H9 (cell line): Measurements from ENCODE around the gene GPR42. TPM values are rescaled to one million over a fixed set of nuclear protein-coding genes. Genes with fewer than 3 reads are reported as not detected.

ENCODE experiments used
- DNase-seq: peaks from one replicate; pipeline ENCODE4 v3.0.0-alpha.2; 2017
- H2AFZ ChIP-seq: one replicate; pipeline ENCODE4 v1.6.1; 2013; ENCODE audit warnings: mild to moderate bottlenecking, low read length, control low read depth, moderate library complexity
- H2AK5ac ChIP-seq: 2 replicates; pipeline ENCODE4 v1.6.1; 2013; ENCODE audit warnings: low read length, control low read depth, mixed read lengths; ENCODE audit not compliant: insufficient read length
- H2BK120ac ChIP-seq: one replicate; pipeline ENCODE4 v1.6.1; 2013; ENCODE audit warnings: low read depth, mild to moderate bottlenecking, low read length, control low read depth, inconsistent platforms; ENCODE audit not compliant: poor library complexity, severe bottlenecking
- H2BK12ac ChIP-seq: 2 replicates; pipeline ENCODE4 v1.6.1; 2013; ENCODE audit warnings: low read length, control low read depth, mixed read lengths, low read depth; ENCODE audit not compliant: insufficient read length
- H2BK15ac ChIP-seq: 2 replicates; pipeline ENCODE4 v1.6.1; 2013; ENCODE audit warnings: low read depth, low read length, control low read depth
- H2BK20ac ChIP-seq: one replicate; pipeline ENCODE4 v1.6.1; 2013; ENCODE audit warnings: low read depth, mild to moderate bottlenecking, low read length, control low read depth, inconsistent platforms; ENCODE audit not compliant: poor library complexity, severe bottlenecking
- H2BK5ac ChIP-seq: 2 replicates; pipeline ENCODE4 v1.6.1; 2013; ENCODE audit warnings: low read length, control low read depth, mixed read lengths; ENCODE audit not compliant: insufficient read length
- H3K14ac ChIP-seq: 2 replicates; pipeline ENCODE4 v1.6.1; 2013; ENCODE audit warnings: low read length, control low read depth; ENCODE audit not compliant: insufficient read depth
- H3K18ac ChIP-seq: 2 replicates; pipeline ENCODE4 v1.6.1; 2013; ENCODE audit warnings: low read depth, mild to moderate bottlenecking, mixed read lengths, low read length, control low read depth; ENCODE audit not compliant: insufficient read length
- H3K23ac ChIP-seq: 2 replicates; pipeline ENCODE4 v1.6.1; 2013; ENCODE audit warnings: low read length, control low read depth, mixed read lengths, low read depth; ENCODE audit not compliant: insufficient read length
- H3K23me2 ChIP-seq: 2 replicates; pipeline ENCODE4 v1.6.1; 2013; ENCODE audit warnings: low read depth, mild to moderate bottlenecking, mixed read lengths, low read length, control low read depth; ENCODE audit not compliant: insufficient read length, poor library complexity, severe bottlenecking
- H3K27ac ChIP-seq: 2 replicates; pipeline ENCODE4 v1.5.1; 2013; ENCODE audit warnings: low read length, control low read depth, mixed read lengths, low read depth; ENCODE audit not compliant: insufficient read length
- H3K27me3 ChIP-seq: 2 replicates; pipeline ENCODE4 v1.6.1; 2013; ENCODE audit warnings: low read length, control low read depth, inconsistent platforms; ENCODE audit not compliant: insufficient read depth
- H3K4ac ChIP-seq: 2 replicates; pipeline ENCODE4 v1.6.1; 2013; ENCODE audit warnings: low read depth, mild to moderate bottlenecking, control low read depth, inconsistent platforms, low read length, moderate library complexity
- H3K4me1 ChIP-seq: 2 replicates; pipeline ENCODE4 v1.6.1; 2013; ENCODE audit warnings: low read length, control low read depth, inconsistent platforms; ENCODE audit not compliant: insufficient read depth
- H3K4me2 ChIP-seq: 2 replicates; pipeline ENCODE4 v1.6.1; 2013; ENCODE audit warnings: low read length, control low read depth, mixed read lengths; ENCODE audit not compliant: insufficient read length, insufficient read depth
- H3K56ac ChIP-seq: 2 replicates; pipeline ENCODE4 v1.6.1; 2013; ENCODE audit warnings: low read depth, mild to moderate bottlenecking, mixed read lengths, low read length, control low read depth; ENCODE audit not compliant: insufficient read length
- H3K79me1 ChIP-seq: 2 replicates; pipeline ENCODE4 v1.6.1; 2013; ENCODE audit warnings: low read depth, mild to moderate bottlenecking, moderate library complexity, low read length, control low read depth, inconsistent platforms; ENCODE audit not compliant: insufficient read depth, poor library complexity, severe bottlenecking
- H3K79me2 ChIP-seq: 2 replicates; pipeline ENCODE4 v1.6.1; 2013; ENCODE audit warnings: low read length, control low read depth, inconsistent platforms; ENCODE audit not compliant: insufficient read depth
- H3K9ac ChIP-seq: 2 replicates; pipeline ENCODE4 v1.6.1; 2013; ENCODE audit warnings: low read length, control low read depth, mixed read lengths; ENCODE audit not compliant: insufficient read length; ENCODE audit errors: extremely low read depth
- H3K9me3 ChIP-seq: one replicate; pipeline ENCODE4 v1.6.1; 2013; ENCODE audit warnings: low read depth, low read length, inconsistent platforms; ENCODE audit not compliant: control insufficient read depth
- H3T11ph ChIP-seq: one replicate; pipeline ENCODE4 v1.6.1; 2013; ENCODE audit warnings: mild to moderate bottlenecking, low read length, control low read depth, inconsistent platforms
- H4K20me1 ChIP-seq: one replicate; pipeline ENCODE4 v1.6.1; 2013; ENCODE audit not compliant: control insufficient read depth, insufficient read length, insufficient read depth
- H4K5ac ChIP-seq: 2 replicates; pipeline ENCODE4 v1.6.1; 2013; ENCODE audit warnings: low read depth, mild to moderate bottlenecking, mixed read lengths, low read length, control low read depth; ENCODE audit not compliant: insufficient read length
- H4K8ac ChIP-seq: replicated peaks from 2 replicates; pipeline ENCODE4 v1.6.1; 2013; ENCODE audit warnings: low read length, control low read depth, mixed read lengths, low read depth; ENCODE audit not compliant: insufficient read length
- H4K91ac ChIP-seq: 2 replicates; pipeline ENCODE4 v1.6.1; 2013; ENCODE audit warnings: low read depth, mild to moderate bottlenecking, moderate library complexity, mixed read lengths, low read length, control low read depth; ENCODE audit not compliant: insufficient read length
- H3K27ac Mint-ChIP-seq, 3 experiments: 2 replicates in 2 of 3; 3 replicates in 1 of 3; pipeline ENCODE4 v1.8.0; 2020 to 2021; ENCODE audit warnings: mixed read lengths in 3 of 3, mild to moderate bottlenecking in 1 of 3, moderate library complexity in 1 of 3
- H3K27me3 Mint-ChIP-seq: 2 replicates; pipeline ENCODE4 v1.8.0; 2021; ENCODE audit warnings: low read depth, mild to moderate bottlenecking, moderate library complexity, mixed read lengths
- H3K36me3 Mint-ChIP-seq, 3 experiments: 2 replicates in 2 of 3; 3 replicates in 1 of 3; pipeline ENCODE4 v1.8.0; 2020 to 2021; ENCODE audit warnings: low read depth in 3 of 3, mixed read lengths in 3 of 3; ENCODE audit not compliant: insufficient read depth in 1 of 3
- H3K4me1 Mint-ChIP-seq, 2 experiments: 2 replicates each; pipeline ENCODE4 v1.8.0; 2020; ENCODE audit warnings: mixed read lengths in 2 of 2
- H3K4me3 Mint-ChIP-seq, 2 experiments: 2 replicates in 1 of 2; 3 replicates in 1 of 2; pipeline ENCODE4 v1.8.0; 2020 to 2021; ENCODE audit warnings: mild to moderate bottlenecking in 2 of 2, mixed read lengths in 2 of 2, moderate library complexity in 1 of 2
- H3K9me3 Mint-ChIP-seq, 2 experiments: 2 replicates in 1 of 2; 3 replicates in 1 of 2; pipeline ENCODE4 v1.8.0; 2020; ENCODE audit warnings: mild to moderate bottlenecking in 2 of 2, mixed read lengths in 2 of 2, moderate library complexity in 1 of 2
- CTCF ChIP-seq: fragments of 200-600 bp; sonication (generic); conservative IDR thresholded peaks from 3 replicates; pipeline ENCODE4 v1.8.0; 2021; ENCODE audit warnings: antibody characterized with exemption, mild to moderate bottlenecking
- WGBS: extraction: QIAGEN DNeasy Blood & Tissue Kit; methylation state at CpG from one replicate; pipeline ENCODE4 v1.1.7; 2013; ENCODE audit warnings: missing lambda C conversion rate, low lambda C conversion rate, mixed read lengths; ENCODE audit not compliant: insufficient read length; ENCODE audit errors: extremely low coverage; 5-methylcytosine and 5-hydroxymethylcytosine counted together
- total RNA-seq: library from RNA; stranded (reverse); gene quantifications from 2 replicates; pipeline ENCODE4 v1.2.1, GENCODE V29; 2021

GPR42 gene
- total RNA-seq, 1 experiment from 2014 or later = not detected

DNA sequence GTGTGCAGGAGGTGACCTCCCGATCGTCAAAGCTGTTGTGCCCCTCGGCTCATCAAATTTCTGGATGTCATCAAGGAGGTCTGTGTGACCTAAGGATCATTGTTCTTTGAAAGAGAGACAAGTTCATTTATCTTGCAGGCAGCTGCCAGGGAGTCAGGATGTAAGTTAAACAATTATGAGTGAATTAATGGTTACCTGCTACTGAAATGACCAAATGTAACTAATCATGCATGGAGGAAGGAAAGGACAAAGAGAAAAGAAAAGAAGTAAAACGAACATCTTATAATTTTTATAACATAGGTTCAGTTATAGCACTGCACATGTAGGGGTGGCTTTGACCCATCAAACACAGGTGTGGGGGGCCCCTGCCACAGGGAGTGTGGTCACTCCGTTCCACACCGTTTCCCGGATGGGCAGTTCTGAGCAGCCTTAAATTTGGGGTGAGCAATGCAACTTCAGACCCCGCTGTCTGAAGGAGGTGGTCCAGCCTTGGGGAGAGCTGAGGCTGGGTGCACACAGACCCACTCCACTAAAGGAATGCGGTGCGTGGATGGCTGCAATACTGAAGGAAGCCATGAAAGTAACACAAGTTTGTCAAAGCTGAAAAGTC, 36.6 kb upstream of the GPR42 start:
- H3T11ph ChIP-seq = no peak overlapping the region
- Mint-ChIP-seq H3K9me3 (no peaks in the 10 kb centered on the region), H3K27me3 (peaks cover 5% of the 10 kb centered on the region), H3K36me3 (no peaks in the 10 kb centered on the region), H3K4me1 (peaks cover 4% of the 10 kb centered on the region in 2 experiments; a peak in 3 of 4 replicates), H3K4me3 (no peak overlapping the region), H3K27ac (no peak overlapping the region)
- no peaks in the 10 kb centered on the region for H3K27me3 ChIP-seq
- H4K5ac ChIP-seq = no peak overlapping the region
- H3K23me2 ChIP-seq = no peaks in the 10 kb centered on the region
- no peak for TF ChIP-seq CTCF
- H4K91ac ChIP-seq = no peak overlapping the region
- no peak for DNase-seq
- no peak overlapping the region for H3K4me2 ChIP-seq
- no peak overlapping the region for H3K23ac ChIP-seq
- H3K4ac ChIP-seq = no peak overlapping the region
- H2BK15ac ChIP-seq = no peak overlapping the region
- H3K18ac ChIP-seq = no peak overlapping the region
- H4K20me1 ChIP-seq = no peaks in the 10 kb centered on the region
- no peaks in the 10 kb centered on the region for H3K9me3 ChIP-seq
- no peak overlapping the region for H2AK5ac ChIP-seq
- H2BK20ac ChIP-seq = no peak overlapping the region
- no peak overlapping the region for H3K56ac ChIP-seq
- H4K8ac ChIP-seq = no peak overlapping the region
- no peak overlapping the region for H3K14ac ChIP-seq
- WGBS = no CpG with 5 or more reads among the region's 10 CpGs
- no peak overlapping the region for H2BK5ac ChIP-seq
- H2BK12ac ChIP-seq = no peak overlapping the region
- H3K79me1 ChIP-seq = no peaks in the 10 kb centered on the region
- H3K27ac ChIP-seq = no peak overlapping the region
- H3K4me1 ChIP-seq = peaks cover 3% of the 10 kb centered on the region; the same call in 1 of the 2 replicates
- no peaks in the 10 kb centered on the region for H3K79me2 ChIP-seq
- H2BK120ac ChIP-seq = no peak overlapping the region
- no peak overlapping the region for H2AFZ ChIP-seq
- H3K9ac ChIP-seq = no peak overlapping the region
